ENCODE data around the gene MYO9A. TPM values are rescaled to one million over a fixed set of nuclear protein-coding genes. Genes with fewer than 3 reads are reported as not detected.

The MYO9A gene
- total RNA-seq, 1 donor from 2014 or later: 50.6 TPM

- Mint-ChIP-seq H3K36me3 (ENCODE audit: low read depth) (peaks cover 10% of the 10 kb centered on the region), H3K9me3 (no peaks in the 10 kb centered on the region), H3K27me3 (no peaks in the 10 kb centered on the region), H3K4me3 (peak overlapping the region; percentile 99), H3K4me1 (peaks cover 35% of the 10 kb centered on the region), H3K27ac (peak overlapping the region; percentile 88)
- ChIA-PET POLR2A (interaction anchor here (0.7 to 2.0 kb wide), 6 partner anchors 13 to 390 kb away, joined by 3 to 14 read pairs (median 4); partner anchors contain the start of gene PKM), CTCF (interaction anchor here (1.3 kb wide), 1 partner anchor 37 kb away, joined by 3 read pairs; no protein-coding TSS in a partner anchor)
- intact Hi-C loops (cut with micrococcal nuclease): loop anchor here (1.0 to 5.0 kb wide), 4 partner anchors 9 to 665 kb away; partner anchors contain the start of genes ADPGK and HEXA
- DNase-seq: no peak
- ATAC-seq (ENCODE audit: low read depth): peak; percentile 3
- TF ChIP-seq, protein P1, sequence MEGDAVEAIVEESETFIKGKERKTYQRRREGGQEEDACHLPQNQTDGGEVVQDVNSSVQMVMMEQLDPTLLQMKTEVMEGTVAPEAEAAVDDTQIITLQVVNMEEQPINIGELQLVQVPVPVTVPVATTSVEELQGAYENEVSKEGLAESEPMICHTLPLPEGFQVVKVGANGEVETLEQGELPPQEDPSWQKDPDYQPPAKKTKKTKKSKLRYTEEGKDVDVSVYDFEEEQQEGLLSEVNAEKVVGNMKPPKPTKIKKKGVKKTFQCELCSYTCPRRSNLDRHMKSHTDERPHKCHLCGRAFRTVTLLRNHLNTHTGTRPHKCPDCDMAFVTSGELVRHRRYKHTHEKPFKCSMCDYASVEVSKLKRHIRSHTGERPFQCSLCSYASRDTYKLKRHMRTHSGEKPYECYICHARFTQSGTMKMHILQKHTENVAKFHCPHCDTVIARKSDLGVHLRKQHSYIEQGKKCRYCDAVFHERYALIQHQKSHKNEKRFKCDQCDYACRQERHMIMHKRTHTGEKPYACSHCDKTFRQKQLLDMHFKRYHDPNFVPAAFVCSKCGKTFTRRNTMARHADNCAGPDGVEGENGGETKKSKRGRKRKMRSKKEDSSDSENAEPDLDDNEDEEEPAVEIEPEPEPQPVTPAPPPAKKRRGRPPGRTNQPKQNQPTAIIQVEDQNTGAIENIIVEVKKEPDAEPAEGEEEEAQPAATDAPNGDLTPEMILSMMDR (IDR thresholded peaks at IDR 0.05): no peak
Observed at GRCh38 chr15:72116731-72117485, 1.0 kb downstream of the MYO9A start.

GRCh38 chr15:72113347-72114031 is 4.5 kb downstream of the MYO9A start:
- DNase-seq (no peak), ATAC-seq (ENCODE audit: low read depth) (no peak)
- Mint-ChIP-seq H3K36me3 (ENCODE audit: low read depth) (peaks cover 9% of the 10 kb centered on the region), H3K27ac (no peak overlapping the region), H3K9me3 (no peaks in the 10 kb centered on the region), H3K4me1 (peaks cover 25% of the 10 kb centered on the region), H3K27me3 (no peaks in the 10 kb centered on the region), H3K4me3 (no peak overlapping the region)
- CTCF ChIA-PET: interaction anchor here (1.0 kb wide), 1 partner anchor 114 kb away, joined by 3 read pairs; no protein-coding TSS in a partner anchor
- TF ChIP-seq, protein P1 (IDR thresholded peaks at IDR 0.05): no peak
- intact Hi-C loops (cut with micrococcal nuclease): no loop called here
- POLR2A ChIA-PET: interaction anchor here (0.7 kb wide), 1 partner anchor 114 kb away, joined by 7 read pairs; no protein-coding TSS in a partner anchor

- H3K27me3 Mint-ChIP-seq: no peaks in the 10 kb centered on the region
- H3K36me3 Mint-ChIP-seq (ENCODE audit: low read depth): peaks cover 5% of the 10 kb centered on the region
- POLR2A ChIA-PET: interaction anchor here (0.7 kb wide), 1 partner anchor 115 kb away, joined by 7 read pairs; no protein-coding TSS in a partner anchor
- DNase-seq (no peak), ATAC-seq (ENCODE audit: low read depth) (no peak)
- TF ChIP-seq, protein P1 (IDR thresholded peaks at IDR 0.05): no peak
- no peak overlapping the region for H3K27ac Mint-ChIP-seq
- H3K4me3 Mint-ChIP-seq: no peak overlapping the region
- no peaks in the 10 kb centered on the region for H3K9me3 Mint-ChIP-seq
- peaks cover 28% of the 10 kb centered on the region for H3K4me1 Mint-ChIP-seq
- CTCF ChIA-PET: interaction anchor here (1.0 kb wide), 1 partner anchor 115 kb away, joined by 3 read pairs; no protein-coding TSS in a partner anchor
- intact Hi-C loops (cut with micrococcal nuclease): no loop called here
Observed at GRCh38 chr15:72112805-72113204, 5.1 kb downstream of the MYO9A start.

DNA sequence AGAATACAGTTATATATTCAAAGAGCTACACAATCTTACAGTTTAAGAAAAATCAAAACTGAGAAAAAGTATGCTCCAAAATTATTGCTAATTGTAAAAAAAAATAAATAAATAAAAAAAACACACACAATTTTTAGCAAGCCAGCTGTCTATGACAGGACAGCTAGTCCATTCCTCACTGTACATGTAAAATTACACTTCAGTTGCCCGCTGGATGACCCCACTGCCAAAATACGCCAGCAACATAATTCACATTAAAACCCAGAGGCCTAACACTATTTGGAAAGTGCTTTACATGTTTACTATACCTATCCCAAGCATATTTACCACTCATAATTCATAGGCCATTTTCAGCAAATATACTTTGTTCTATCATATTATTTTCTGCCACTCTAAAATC is 5.8 kb downstream of the MYO9A start:
- DNase-seq (no peak), ATAC-seq (ENCODE audit: low read depth) (no peak)
- intact Hi-C loops (cut with micrococcal nuclease): no loop called here
- Mint-ChIP-seq H3K9me3 (no peaks in the 10 kb centered on the region), H3K27me3 (no peaks in the 10 kb centered on the region), H3K4me1 (peaks cover 27% of the 10 kb centered on the region), H3K27ac (no peak overlapping the region), H3K36me3 (ENCODE audit: low read depth) (peaks cover 2% of the 10 kb centered on the region), H3K4me3 (no peak overlapping the region)
- ChIA-PET POLR2A (interaction anchor here (0.6 kb wide), 1 partner anchor 68 kb away, joined by 3 read pairs; no protein-coding TSS in a partner anchor), CTCF (interaction anchor here (1.0 kb wide), 1 partner anchor 115 kb away, joined by 3 read pairs; no protein-coding TSS in a partner anchor)
- TF ChIP-seq, protein P1 (IDR thresholded peaks at IDR 0.05): no peak

DNA sequence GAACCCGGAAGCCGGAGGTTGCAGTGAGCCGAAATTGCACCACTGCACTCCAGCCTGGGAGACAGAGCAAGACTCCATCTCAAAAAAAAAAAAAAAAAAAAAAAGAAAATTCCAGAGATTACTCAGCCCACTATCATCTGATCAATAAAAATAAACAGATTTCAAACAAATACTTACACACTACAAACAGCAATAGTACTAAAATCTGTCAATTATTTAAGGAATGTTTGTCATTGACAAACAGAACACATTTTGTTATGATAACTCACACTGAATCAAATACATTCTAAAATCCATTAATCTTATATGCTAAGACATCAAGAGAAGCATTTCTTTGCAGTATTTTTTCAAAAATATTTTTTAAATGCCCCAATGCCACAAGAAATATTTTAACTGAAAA is 7.6 kb downstream of the MYO9A start:
- intact Hi-C loops (cut with micrococcal nuclease): no loop called here
- no peak overlapping the region for H3K4me3 Mint-ChIP-seq
- no peaks in the 10 kb centered on the region for H3K27me3 Mint-ChIP-seq
- no peaks in the 10 kb centered on the region for H3K9me3 Mint-ChIP-seq
- ChIA-PET POLR2A (no interaction called here), CTCF (no interaction called here)
- H3K27ac Mint-ChIP-seq: no peak overlapping the region
- ATAC-seq (ENCODE audit: low read depth) (no peak), DNase-seq (no peak)
- TF ChIP-seq, protein P1 (IDR thresholded peaks at IDR 0.05): no peak
- H3K4me1 Mint-ChIP-seq: peaks cover 13% of the 10 kb centered on the region
- no peaks in the 10 kb centered on the region for H3K36me3 Mint-ChIP-seq (ENCODE audit: low read depth)
